Keratinocyte (primary cell): ENCODE measurements around the gene LSM14B. TPM values are rescaled to one million over a fixed set of nuclear protein-coding genes. Genes with fewer than 3 reads are reported as not detected.

Experiments
- DNase-seq: peaks from one replicate; pipeline ENCODE4 v3.0.0-alpha.2; 2011; ENCODE audit warnings: low read depth, missing footprints, low spot score
- FAIRE-seq: peaks from 2 replicates; lab custom pipeline; 2011; peaks lifted over from hg19 to GRCh38; lab: Jason Lieb, UNC
- H2AFZ ChIP-seq: 2 replicates; pipeline ENCODE4 v1.6.0; 2012; ENCODE audit warnings: low read length, control low read depth, inconsistent platforms; ENCODE audit not compliant: control insufficient read depth
- H3K27ac ChIP-seq: 2 replicates; pipeline ENCODE4 v1.5.1; 2011; ENCODE audit warnings: low read length; ENCODE audit not compliant: control insufficient read depth, insufficient read depth
- H3K27me3 ChIP-seq: 3 replicates; pipeline ENCODE4 v1.6.0; 2011; ENCODE audit warnings: low read length; ENCODE audit not compliant: control insufficient read depth, insufficient read depth; ENCODE audit errors: extremely low read depth
- H3K36me3 ChIP-seq, 2 experiments: 2 replicates in 1 of 2; 3 replicates in 1 of 2; pipeline ENCODE4 v1.5.1; 2011; ENCODE audit warnings: low read length in 2 of 2, mild to moderate bottlenecking in 1 of 2; ENCODE audit not compliant: control insufficient read depth in 2 of 2, insufficient read depth in 2 of 2; ENCODE audit errors: extremely low read depth in 1 of 2
- H3K4me1 ChIP-seq: 3 replicates; pipeline ENCODE4 v1.5.1; 2011; ENCODE audit warnings: low read length; ENCODE audit not compliant: control insufficient read depth, insufficient read depth; ENCODE audit errors: extremely low read depth
- H3K4me2 ChIP-seq: 3 replicates; pipeline ENCODE4 v1.6.0; 2011; ENCODE audit warnings: low read depth, low read length; ENCODE audit not compliant: control insufficient read depth, insufficient read depth; ENCODE audit errors: extremely low read depth
- H3K4me3 ChIP-seq, 3 experiments: fragments of 200-600 bp in 1 of 3; sonication (generic) in 1 of 3; 2 replicates in 2 of 3; 3 replicates in 1 of 3; pipeline ENCODE4 v1.5.1; 2011 to 2016; ENCODE audit warnings: low read length in 3 of 3, mild to moderate bottlenecking in 3 of 3, control low read depth in 2 of 3, inconsistent platforms in 1 of 3, low read depth in 1 of 3, mixed read lengths in 1 of 3, mixed run types in 1 of 3, moderate library complexity in 1 of 3; ENCODE audit not compliant: control insufficient read depth in 2 of 3, insufficient read depth in 2 of 3; ENCODE audit errors: extremely low read depth in 1 of 3
- H3K79me2 ChIP-seq: 2 replicates; pipeline ENCODE4 v1.6.0; 2012; ENCODE audit warnings: low read length; ENCODE audit not compliant: control insufficient read depth, insufficient read depth
- H3K9ac ChIP-seq: 3 replicates; pipeline ENCODE4 v1.6.0; 2011; ENCODE audit warnings: low read length; ENCODE audit not compliant: control insufficient read depth, insufficient read depth; ENCODE audit errors: extremely low read depth
- H3K9me1 ChIP-seq: 3 replicates; pipeline ENCODE4 v1.6.0; 2011; ENCODE audit warnings: low read length; ENCODE audit not compliant: control insufficient read depth, insufficient read depth; ENCODE audit errors: extremely low read depth
- H3K9me3 ChIP-seq: 2 replicates; pipeline ENCODE4 v1.5.1; 2012; ENCODE audit warnings: low read depth, low read length; ENCODE audit not compliant: control insufficient read depth
- H4K20me1 ChIP-seq: 3 replicates; pipeline ENCODE4 v1.6.0; 2011; ENCODE audit warnings: low read length; ENCODE audit not compliant: control insufficient read depth, insufficient read depth; ENCODE audit errors: extremely low read depth
- CTCF ChIP-seq, 3 experiments: IDR thresholded peaks in 1 of 3; conservative IDR thresholded peaks in 1 of 3; optimal IDR thresholded peaks in 1 of 3; 2 replicates in 2 of 3; 3 replicates in 1 of 3; pipeline versions ENCODE3 to v1.5.1; 2011; ENCODE audit warnings: low read length in 3 of 3, mild to moderate bottlenecking in 3 of 3, moderate library complexity in 2 of 3, control low read depth in 1 of 3, inconsistent platforms in 1 of 3; ENCODE audit not compliant: insufficient read depth in 2 of 3; ENCODE audit errors: extremely low read depth in 1 of 3
- EZH2 ChIP-seq: IDR thresholded peaks from one replicate; pipeline ENCODE4 v1.6.1; 2012; ENCODE audit warnings: inconsistent platforms, mild to moderate bottlenecking, low read length, moderate library complexity
- dilution Hi-C: fragments of 300-500 bp; cut with MboI; formaldehyde crosslinking; loops from one replicate; pipeline ENCODE4 v1.7.0; 2020; ENCODE audit warnings: low sequenced_read_pairs; ENCODE audit not compliant: extremely low pct_ligation_motif_present
- polyA plus RNA-seq, 5 experiments: library from polyadenylated mRNA; depleted of rRNA in 3 of 5; stranded (reverse) in 3 of 5; stranded (forward) in 1 of 5; unstranded in 1 of 5; fragments of >200 nt; gene quantifications; 1 replicate in 1 of 5; 2 replicates in 3 of 5; 3 replicates in 1 of 5; pipeline versions ENCODE4 v1.2.1 to v1.2.3, GENCODE V29; 2011 to 2012; ENCODE audit warnings: missing spikeins in 2 of 5, low read depth in 1 of 5, low replicate concordance in 1 of 5

LSM14B gene
- polyA plus RNA-seq, 1 donor (not counting 4 experiments of a cell fraction or from before 2014, with no cell fraction given): 21.7 TPM

- Histone ChIP-seq H3K4me3 (no peak overlapping the region), H3K27ac (no peak overlapping the region), H4K20me1 (no peaks in the 10 kb centered on the region), H3K27me3 (peaks cover 37% of the 10 kb centered on the region), H3K4me2 (no peak overlapping the region), H3K9me1 (no peaks in the 10 kb centered on the region), H3K36me3 (no peaks in the 10 kb centered on the region), H3K9me3 (peaks cover 7% of the 10 kb centered on the region), H3K79me2 (no peaks in the 10 kb centered on the region), H3K4me1 (no peaks in the 10 kb centered on the region), H3K9ac (no peak overlapping the region), H2AFZ (no peak overlapping the region)
- DNase-seq: no peak
- FAIRE-seq: no peak
- dilution Hi-C loops: no loop called here
- TF ChIP-seq EZH2 (no peak), CTCF (optimal IDR thresholded peaks at IDR 0.05 in 1 of 3, IDR thresholded peaks at IDR 0.05 in 1 of 3, conservative IDR thresholded peaks at IDR 0.05 in 1 of 3; ENCODE audit: extremely low read depth in 1 of 3, insufficient read depth in 2 of 3, low read length in 3 of 3) (no peak)
Measured at GRCh38 chr20:62117658-62118057, 4.6 kb upstream of the LSM14B start.

DNA sequence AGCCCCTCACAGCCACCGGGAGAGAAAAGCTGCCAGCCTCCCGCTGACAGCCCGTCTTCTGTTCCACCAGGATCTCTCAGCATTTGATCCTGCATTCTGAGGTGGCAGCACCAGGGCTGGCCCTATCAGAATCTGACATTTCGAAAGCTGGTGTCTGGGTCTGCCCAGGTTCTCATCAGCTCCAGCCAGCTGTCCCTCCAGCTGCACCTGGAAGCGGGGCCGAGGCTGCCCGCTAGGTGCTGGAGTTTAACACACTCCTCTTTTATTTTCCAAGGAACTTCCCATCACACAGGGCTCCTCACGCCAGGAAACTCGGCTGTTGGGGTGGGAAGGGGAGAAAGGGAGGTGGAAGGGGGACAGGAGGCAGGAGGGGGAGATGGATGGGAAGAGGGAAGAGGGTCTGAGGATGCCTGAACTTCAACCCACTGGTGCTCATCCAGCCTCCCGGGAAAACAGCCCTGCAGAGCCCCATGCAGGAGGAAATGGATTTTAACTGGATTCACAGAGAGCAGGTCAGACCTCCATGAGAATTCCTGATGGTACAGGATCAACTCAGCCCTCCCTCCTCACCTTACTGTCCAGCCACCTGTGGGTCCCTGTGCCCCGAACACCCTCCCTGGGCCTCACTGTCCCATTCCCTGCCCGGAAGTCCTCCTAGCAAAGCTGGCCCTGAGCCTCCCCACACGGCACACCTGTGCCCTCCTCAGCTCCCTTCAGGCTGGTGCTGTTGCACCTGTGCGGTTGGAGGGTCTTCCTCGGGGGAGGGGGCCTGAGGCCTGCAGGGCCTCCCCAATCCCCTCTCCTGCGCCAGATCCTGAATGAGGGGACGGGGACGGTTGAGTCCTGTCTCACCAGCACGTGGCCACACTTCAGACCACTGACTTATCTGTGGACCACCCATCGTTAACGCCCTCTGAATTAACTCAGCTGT, 3.9 kb upstream of the LSM14B start:
- Histone ChIP-seq H3K79me2 (peaks cover 2% of the 10 kb centered on the region), H3K27ac (no peak overlapping the region), H3K27me3 (peaks cover 37% of the 10 kb centered on the region), H4K20me1 (peaks cover under 1% of the 10 kb centered on the region), H3K36me3 (no peaks in the 10 kb centered on the region), H3K9me3 (peaks cover 2% of the 10 kb centered on the region), H3K9me1 (no peaks in the 10 kb centered on the region), H3K4me3 (no peak overlapping the region), H3K4me2 (no peak overlapping the region), H2AFZ (no peak overlapping the region), H3K9ac (no peak overlapping the region), H3K4me1 (peaks cover 3% of the 10 kb centered on the region)
- FAIRE-seq (no peak), DNase-seq (no peak)
- TF ChIP-seq EZH2: no peak
- TF ChIP-seq CTCF (optimal IDR thresholded peaks at IDR 0.05 in 1 of 3, IDR thresholded peaks at IDR 0.05 in 1 of 3, conservative IDR thresholded peaks at IDR 0.05 in 1 of 3; ENCODE audit: extremely low read depth in 1 of 3, insufficient read depth in 2 of 3, low read length in 3 of 3): no peak
- dilution Hi-C loops: no loop called here
